ENCODE results near the gene SKIC8.

The SKIC8 gene

DNA sequence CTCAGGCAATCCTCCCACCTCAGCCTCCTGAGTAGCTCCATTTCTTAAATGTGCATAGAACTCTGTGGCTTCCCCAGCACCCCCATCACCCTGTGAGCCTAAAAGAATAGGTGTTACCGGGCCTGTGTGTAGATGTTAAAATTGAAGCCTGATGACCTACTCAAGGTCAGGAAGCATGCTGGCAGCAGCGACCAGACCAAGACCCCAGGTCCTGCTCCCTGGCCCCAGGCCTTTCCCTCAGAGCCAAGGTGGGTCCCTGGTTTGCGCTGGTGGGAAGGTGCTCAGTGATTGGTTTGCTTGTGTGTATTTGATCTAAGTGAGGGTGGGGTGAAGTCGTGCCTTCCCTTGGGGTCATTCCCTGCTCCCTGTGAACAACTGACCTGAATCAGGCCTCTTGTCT lies 22.4 kb upstream of the SKIC8 start:
- no peak for DNase-seq

DNA sequence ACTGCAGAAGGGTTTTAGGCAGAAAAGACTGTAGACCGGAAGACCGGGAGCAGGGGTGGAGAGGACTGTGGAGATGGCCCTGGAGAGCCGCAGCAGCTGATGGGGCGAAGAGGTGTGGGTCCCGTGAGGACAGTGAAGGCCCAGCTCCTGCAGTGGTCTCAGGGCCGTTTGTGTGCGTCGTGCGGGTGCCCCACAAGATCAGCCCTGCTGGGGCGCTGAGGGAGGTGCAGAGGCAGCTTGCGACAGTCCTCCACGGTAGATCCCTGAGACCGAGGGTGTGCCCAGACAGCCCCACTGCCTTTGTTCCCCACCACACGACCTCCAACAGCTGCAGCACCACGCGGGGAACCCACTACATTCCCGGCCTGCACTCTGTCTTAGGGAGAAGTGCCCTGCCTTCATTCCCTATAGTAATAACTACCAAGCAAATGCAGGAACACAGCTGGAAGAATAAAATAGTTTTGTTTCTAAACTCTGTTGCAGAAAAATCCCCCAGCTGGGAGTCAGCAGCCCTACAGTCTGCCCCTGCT lies 21.7 kb upstream of the SKIC8 start:
- DNase-seq: peak; percentile 45

- DNase-seq: peak; percentile 60
Observed at GRCh38 chr15:78320183-78320582, 20.8 kb upstream of the SKIC8 start.

DNA sequence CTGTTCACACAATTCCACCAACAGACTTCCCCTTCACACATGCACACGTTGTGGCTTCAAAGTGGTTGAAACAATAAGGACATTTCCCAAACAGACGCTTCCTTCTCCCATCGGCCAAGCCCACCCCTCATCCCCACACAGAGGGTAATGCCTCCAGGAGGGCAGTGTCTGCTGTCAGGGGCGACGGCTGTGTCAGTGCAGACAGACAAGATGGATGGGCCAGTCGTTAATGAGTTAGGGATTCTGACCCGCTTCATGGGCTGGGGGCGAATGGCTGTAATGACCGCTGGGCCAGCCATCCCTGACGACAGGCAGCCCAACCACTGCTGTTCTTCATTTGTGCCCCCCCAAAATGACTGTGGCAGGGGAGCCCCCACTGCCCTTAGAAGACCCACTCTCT lies 20.2 kb upstream of the SKIC8 start:
- DNase-seq: no peak

DNA sequence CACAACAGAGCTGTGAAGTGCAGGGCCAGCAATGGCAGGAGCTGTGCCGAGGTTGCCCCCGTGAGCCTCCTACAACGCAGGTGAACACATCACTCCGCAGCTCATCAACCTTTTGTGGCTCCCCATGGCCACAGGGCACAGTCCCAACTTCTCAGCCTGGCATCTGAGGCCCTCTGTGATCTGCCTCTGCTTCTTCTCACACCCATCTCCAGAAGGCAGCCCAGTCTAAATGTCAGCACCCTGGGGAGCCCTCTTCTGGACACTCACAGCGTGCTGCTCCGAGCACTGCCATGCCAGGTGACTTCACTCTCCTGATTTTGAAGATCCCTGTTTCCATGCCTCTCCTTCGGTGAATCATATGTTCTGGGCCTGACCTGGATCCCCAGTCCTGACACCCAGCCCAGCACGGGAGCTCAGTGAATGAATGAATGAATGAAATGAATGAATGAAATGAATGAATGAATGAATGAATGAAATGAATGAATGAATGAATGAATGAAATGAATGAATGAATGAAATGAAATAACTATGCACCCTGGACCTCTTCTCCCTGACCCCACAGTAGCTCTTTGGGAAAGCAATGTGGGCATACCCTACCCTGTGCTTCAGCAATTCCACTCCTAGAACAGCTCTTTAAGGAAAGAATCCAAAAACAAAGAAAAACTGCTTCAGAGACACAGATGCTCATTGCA lies 17.9 kb upstream of the SKIC8 start:
- DNase-seq: peak; percentile 42

DNA sequence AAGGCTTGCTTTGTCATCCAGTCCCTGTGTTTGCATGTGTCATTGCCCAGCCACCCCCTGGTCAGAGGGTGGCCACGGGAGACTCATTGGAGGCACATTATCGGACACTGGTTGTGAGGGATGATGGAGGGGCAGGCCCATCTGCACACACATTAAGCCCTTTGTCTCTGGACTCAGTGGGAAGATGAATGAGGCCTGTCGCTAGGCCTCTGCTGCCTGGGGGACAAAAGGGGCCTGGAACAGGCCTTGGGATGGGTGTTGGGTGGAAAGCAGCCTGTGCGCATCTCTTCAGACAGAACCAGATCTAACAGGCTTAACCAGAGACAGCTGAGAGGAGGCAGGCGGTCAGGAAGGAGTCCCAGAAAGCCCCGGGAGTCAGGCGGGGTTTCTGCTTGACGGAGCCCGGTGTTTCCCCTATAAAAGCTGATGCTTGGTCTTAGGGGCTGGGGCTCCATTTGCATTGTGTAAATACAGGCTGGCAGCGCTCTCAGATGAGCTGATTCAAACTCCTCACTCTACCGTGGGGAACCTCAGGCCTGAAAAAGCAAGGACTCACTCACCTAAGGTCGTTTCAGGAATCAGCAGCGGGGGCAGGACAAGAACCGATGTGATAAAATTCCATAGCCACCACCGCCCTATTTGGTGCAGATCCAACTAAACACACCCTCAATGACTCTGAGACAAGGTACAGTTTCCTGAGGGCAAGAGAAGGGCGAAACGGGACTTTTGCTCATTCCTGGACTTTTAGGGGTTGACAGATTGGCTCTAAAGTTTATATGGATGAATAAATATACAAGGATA lies 17.1 kb upstream of the SKIC8 start:
- DNase-seq: no peak

DNA sequence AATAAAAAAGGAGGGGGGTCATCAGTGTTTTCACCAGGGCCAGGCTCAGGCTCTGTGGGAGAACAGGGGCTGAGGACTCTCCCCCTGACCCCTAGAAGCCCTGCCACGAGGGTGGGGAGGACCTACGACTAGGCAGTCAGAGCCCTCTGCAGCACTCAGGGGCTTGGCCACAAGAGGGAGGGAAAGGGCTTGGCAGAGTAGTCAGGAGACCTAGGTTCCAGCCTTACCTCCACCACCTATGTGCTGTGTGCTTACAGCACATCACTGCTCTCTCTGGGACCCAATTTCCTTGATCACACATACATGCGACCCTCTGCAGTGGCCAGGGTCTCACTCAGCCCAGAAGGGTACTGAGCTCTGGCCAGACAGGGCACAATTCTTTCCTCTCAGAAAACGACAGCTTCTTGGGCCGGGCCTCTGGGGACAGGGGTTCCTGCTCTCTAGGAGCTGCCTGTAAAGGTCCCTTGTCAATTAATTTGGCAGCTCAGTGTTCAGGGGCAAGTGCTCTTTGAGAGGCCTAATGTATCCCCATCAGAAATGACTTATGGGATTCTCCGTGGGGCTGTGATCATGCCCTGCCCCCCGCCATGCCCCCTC lies 16.4 kb upstream of the SKIC8 start:
- DNase-seq: peak; percentile 82

DNA sequence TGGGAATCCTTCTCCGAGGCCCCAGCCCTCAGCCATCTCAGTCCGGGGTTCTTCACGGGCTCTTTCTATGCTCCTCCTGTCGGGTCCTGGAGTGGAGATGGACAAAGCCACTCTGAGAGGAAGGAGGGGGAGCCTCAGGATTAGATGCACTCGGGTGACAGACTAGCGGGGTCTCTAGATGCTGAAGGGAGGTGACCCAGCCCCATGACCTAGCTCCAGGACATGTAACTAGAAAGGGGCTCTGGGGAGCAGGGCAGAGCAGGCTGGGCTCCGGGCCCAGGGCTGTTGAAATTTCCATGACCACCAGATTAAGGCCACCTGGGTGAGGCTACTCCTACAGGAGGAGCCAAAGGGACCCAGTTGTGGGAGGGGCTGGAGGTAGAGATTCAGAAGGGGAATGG lies 14.8 kb upstream of the SKIC8 start:
- peak; percentile 56 for DNase-seq

- no peak for DNase-seq
Observed at GRCh38 chr15:78313383-78313782, 14.0 kb upstream of the SKIC8 start.

- no peak for DNase-seq
Observed at GRCh38 chr15:78312957-78313356, 13.5 kb upstream of the SKIC8 start.

- peak; percentile 86 for DNase-seq
Observed at GRCh38 chr15:78312536-78312935, 13.1 kb upstream of the SKIC8 start.

GRCh38 chr15:78311292-78311691 lies 11.9 kb upstream of the SKIC8 start:
- DNase-seq: no peak

DNA sequence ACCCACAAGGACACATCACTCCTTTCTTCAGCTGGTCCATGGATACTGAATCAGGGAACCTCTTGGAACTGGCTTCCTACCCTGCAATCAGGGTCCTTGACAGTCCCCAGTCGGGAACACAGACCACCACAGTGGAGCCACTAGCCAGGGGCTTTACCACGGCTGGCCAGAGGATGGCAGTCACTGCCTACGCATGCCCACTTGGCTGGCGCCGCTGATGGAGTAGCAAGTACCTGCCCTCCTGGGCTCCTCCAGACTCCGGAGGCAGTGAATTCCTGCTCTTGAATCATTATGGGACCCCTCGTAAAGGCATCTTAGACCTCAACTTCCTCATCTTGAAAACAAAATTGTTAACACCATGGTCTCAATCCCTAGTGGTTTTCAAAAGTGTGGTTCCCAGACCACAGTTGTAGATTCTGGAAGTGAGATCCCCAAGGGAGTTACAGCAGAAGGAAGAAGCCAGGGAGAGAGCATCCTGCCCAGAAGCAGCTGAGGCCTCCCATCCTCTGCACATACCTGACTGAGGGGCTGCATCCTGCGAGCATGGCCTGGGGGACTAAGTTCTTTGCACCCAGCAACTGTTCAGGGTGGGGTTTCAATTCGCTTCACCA lies 9.1 kb upstream of the SKIC8 start:
- peak; percentile 91 for DNase-seq

DNA sequence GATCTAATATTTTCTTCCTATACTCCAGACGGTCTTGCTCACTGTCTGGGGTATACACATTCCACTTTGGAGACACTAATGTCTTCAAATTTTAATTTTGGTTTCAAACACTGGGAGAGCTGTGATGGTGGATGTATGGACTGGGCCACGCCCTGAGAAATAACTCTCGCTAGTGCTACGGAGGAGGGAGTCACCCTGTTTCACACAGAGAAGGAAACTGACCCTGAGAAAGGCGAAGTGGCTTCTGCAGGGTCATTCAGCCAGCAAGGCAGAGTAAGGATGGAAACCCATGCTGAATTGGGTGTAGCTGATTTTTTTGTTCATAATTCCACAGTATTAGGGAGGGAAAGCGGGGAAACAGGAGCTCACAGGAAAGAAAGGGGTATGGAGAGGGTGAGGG lies 8.6 kb upstream of the SKIC8 start:
- DNase-seq: no peak

- no peak for DNase-seq
Observed at GRCh38 chr15:78306176-78306774, 6.9 kb upstream of the SKIC8 start.

DNA sequence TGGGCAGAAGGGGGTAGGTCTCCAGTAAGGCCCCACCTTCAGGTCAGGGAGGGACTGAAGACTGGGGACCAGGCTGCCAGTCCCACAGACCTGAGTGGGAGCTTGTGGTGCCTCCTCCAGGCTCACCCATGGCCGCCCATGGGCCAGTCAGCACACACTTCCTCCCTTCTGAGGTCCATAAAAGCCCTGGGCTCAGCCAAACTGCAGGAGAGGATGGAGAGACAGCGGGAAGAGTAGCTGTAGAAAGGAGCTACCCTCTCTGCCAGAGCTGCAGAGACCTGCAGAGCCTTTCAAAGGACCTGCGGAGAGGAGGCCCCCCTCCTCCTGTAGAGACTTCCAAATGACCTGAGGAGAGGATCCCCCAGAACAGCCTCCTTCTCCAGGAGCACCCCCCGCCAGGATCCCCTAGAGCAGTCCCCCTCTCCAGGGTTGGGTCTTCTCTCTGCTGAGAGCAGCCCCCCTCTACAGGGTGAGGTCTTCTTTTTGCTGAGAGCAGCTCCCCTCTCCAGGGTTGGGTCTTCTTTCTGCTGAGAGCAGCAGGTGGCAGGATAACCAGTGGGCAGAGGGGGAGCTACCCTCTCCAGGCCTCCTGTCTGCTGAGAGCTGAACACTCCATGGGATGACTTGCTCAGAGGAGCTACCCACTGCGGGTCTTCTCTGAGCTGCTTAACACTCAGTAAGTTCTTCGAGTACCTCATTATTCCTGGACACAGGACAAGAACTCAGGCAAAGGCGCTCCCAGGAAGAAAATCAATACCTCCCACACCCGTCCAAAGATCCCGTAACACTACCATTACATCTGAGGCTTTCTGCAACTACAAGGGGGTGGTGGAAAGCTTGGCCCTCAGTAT lies 5.0 kb upstream of the SKIC8 start:
- no peak for DNase-seq

DNA sequence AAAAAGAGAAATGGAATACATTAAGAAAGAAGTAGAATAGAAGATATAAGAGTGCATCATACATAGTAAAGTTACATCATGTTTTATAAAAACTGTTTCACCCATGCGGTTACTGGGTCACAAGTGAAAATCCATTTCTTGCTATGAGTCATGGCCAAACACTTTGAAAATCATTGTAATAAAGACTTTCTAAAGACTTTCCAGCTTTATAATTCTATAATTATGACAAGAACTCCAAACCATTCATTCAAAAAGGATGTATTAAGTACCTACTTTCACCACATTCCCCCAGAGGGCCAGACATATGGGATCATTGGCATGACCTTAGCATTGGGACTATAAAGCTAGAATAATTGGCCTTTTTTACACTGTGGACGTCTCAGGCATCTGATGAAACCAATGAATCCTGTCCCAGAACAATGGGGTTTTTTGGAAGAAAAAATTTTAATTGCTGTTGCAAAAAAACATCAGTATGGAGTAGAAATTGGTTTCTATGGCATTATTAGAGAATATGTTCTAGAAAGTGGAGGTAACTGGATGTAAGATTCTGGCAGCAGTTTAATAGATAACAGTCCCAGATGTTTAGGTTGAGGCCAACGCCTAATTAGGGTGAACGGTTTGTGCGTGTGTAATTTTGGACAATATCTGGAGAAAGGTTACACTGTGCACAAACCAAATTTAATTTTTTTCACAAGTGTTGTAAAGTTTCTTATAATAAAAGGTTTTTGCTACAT lies 3.3 kb upstream of the SKIC8 start:
- DNase-seq: no peak

GRCh38 chr15:78301828-78302227 lies 2.4 kb upstream of the SKIC8 start:
- no peak for DNase-seq

DNA sequence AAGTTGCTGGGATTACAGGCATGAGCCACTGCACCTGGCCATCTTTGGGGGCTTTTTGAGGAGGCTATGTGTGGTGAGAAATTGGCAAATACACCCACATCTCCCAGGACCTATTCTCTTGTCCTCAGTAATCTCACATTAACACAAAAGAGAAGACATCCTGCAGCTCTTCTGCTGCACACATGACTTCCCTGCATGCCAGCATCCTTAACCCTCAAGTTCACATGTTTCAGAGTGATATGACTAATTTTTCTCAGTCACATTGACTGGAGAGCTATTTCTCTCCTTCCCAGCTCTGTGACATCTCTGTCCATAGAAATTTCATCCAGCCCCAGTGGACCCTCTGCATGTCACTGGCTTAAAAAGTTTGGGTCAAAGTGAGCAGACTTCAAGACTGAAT lies 1.9 kb upstream of the SKIC8 start:
- DNase-seq: no peak

DNA sequence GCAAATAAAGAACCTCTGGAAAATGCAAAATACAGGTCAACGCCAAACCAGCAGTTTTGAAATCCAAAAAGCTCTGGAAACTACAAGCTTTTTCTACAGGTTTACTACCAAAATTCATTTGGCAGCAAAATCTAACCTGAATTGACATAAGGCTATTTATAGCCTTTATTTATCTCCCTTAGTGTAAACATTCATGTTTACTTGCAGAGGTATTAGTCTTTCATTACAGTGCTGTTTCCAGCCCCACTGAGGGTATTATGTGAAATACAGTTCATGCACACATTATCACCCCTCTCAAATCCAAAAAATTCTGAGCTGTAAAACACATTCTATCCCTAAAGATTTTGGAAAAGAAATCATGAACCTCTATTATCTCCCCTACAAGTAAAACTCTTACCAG lies 7.2 kb downstream of the SKIC8 start:
- DNase-seq: no peak

DNA sequence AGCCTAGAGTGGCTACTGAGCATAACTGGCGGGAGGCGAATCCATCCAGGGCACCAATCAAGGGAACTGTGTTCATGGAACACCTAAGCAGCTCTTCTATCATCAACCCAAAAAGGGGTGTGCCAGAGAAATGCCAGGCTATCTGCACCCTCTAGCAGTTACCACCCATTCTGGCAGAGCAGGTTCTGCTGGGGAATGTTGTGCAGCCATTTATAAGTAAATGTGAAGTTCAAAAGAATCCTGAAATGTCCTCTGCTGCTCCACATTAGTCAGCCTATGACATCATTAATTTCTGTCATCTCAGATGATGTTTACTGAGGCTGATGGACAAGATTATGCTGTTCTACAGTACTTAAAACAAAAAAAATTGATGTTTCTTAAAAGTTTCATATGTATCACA lies 7.7 kb downstream of the SKIC8 start:
- DNase-seq: no peak

Measured in retina (tissue), 1 donor.